ENCODE data around the gene POLR3C. TPM values are rescaled to one million over a fixed set of nuclear protein-coding genes. Genes with fewer than 3 reads are reported as not detected.
A peak's percentile ranks its signal among the peaks of the same experiment; 100 is the strongest.

POLR3C gene
- total and polyA plus RNA-seq, 10 of the 15 experiments (the other 5 are each of a cell fraction or from before 2014, with no cell fraction given) = 13.0 to 44.8 (median 34.8) TPM

- TF ChIP-seq RELB (IDR thresholded peaks at IDR 0.05; ENCODE audit: low read depth) = no peak
- no peak for TF ChIP-seq ZNF687 (IDR thresholded peaks at IDR 0.05)
- no peak for TF ChIP-seq EZH2 (IDR thresholded peaks at IDR 0.05; ENCODE audit: borderline replicate concordance, control insufficient read depth, low read depth, low read length)
- no peak for TF ChIP-seq MXI1 (IDR thresholded peaks at IDR 0.05; ENCODE audit: low read depth, low read length)
- TF ChIP-seq NRF1 (conservative IDR thresholded peaks at IDR 0.05; ENCODE audit: low read depth, low read length) = no peak
- TF ChIP-seq HDGF (IDR thresholded peaks at IDR 0.05) = no peak
- TF ChIP-seq, protein P1, sequence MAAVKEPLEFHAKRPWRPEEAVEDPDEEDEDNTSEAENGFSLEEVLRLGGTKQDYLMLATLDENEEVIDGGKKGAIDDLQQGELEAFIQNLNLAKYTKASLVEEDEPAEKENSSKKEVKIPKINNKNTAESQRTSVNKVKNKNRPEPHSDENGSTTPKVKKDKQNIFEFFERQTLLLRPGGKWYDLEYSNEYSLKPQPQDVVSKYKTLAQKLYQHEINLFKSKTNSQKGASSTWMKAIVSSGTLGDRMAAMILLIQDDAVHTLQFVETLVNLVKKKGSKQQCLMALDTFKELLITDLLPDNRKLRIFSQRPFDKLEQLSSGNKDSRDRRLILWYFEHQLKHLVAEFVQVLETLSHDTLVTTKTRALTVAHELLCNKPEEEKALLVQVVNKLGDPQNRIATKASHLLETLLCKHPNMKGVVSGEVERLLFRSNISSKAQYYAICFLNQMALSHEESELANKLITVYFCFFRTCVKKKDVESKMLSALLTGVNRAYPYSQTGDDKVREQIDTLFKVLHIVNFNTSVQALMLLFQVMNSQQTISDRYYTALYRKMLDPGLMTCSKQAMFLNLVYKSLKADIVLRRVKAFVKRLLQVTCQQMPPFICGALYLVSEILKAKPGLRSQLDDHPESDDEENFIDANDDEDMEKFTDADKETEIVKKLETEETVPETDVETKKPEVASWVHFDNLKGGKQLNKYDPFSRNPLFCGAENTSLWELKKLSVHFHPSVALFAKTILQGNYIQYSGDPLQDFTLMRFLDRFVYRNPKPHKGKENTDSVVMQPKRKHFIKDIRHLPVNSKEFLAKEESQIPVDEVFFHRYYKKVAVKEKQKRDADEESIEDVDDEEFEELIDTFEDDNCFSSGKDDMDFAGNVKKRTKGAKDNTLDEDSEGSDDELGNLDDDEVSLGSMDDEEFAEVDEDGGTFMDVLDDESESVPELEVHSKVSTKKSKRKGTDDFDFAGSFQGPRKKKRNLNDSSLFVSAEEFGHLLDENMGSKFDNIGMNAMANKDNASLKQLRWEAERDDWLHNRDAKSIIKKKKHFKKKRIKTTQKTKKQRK (IDR thresholded peaks at IDR 0.05; ENCODE audit: low read depth, low read length) = no peak
- no peak for TF ChIP-seq TAF1 (IDR thresholded peaks at IDR 0.05; ENCODE audit: borderline replicate concordance, low read depth, low read length)
- peak; percentile 55; the same call in 1 of the 2 replicates for TF ChIP-seq ZSCAN29 (IDR thresholded peaks at IDR 0.05)
- TF ChIP-seq NR2F1 (conservative IDR thresholded peaks at IDR 0.05) = no peak
- TF ChIP-seq, protein P2, sequence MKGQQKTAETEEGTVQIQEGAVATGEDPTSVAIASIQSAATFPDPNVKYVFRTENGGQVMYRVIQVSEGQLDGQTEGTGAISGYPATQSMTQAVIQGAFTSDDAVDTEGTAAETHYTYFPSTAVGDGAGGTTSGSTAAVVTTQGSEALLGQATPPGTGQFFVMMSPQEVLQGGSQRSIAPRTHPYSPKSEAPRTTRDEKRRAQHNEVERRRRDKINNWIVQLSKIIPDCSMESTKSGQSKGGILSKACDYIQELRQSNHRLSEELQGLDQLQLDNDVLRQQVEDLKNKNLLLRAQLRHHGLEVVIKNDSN (IDR thresholded peaks at IDR 0.05; ENCODE audit: borderline replicate concordance, extremely low read length, insufficient read depth, low read depth, low read length) = no peak
- TF ChIP-seq TCF7 (IDR thresholded peaks at IDR 0.05; ENCODE audit: borderline replicate concordance) = no peak
- TF ChIP-seq, protein P3, sequence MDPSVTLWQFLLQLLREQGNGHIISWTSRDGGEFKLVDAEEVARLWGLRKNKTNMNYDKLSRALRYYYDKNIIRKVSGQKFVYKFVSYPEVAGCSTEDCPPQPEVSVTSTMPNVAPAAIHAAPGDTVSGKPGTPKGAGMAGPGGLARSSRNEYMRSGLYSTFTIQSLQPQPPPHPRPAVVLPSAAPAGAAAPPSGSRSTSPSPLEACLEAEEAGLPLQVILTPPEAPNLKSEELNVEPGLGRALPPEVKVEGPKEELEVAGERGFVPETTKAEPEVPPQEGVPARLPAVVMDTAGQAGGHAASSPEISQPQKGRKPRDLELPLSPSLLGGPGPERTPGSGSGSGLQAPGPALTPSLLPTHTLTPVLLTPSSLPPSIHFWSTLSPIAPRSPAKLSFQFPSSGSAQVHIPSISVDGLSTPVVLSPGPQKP (IDR thresholded peaks at IDR 0.05; ENCODE audit: low read depth, low read length) = no peak
- TF ChIP-seq, protein P4, sequence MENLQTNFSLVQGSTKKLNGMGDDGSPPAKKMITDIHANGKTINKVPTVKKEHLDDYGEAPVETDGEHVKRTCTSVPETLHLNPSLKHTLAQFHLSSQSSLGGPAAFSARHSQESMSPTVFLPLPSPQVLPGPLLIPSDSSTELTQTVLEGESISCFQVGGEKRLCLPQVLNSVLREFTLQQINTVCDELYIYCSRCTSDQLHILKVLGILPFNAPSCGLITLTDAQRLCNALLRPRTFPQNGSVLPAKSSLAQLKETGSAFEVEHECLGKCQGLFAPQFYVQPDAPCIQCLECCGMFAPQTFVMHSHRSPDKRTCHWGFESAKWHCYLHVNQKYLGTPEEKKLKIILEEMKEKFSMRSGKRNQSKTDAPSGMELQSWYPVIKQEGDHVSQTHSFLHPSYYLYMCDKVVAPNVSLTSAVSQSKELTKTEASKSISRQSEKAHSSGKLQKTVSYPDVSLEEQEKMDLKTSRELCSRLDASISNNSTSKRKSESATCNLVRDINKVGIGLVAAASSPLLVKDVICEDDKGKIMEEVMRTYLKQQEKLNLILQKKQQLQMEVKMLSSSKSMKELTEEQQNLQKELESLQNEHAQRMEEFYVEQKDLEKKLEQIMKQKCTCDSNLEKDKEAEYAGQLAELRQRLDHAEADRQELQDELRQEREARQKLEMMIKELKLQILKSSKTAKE (IDR thresholded peaks at IDR 0.05; ENCODE audit: low read depth, poor library complexity, severe bottlenecking) = peak; percentile 47
- TF ChIP-seq RAD21 (IDR thresholded peaks at IDR 0.05; ENCODE audit: insufficient read depth, low read depth, low read length) = no peak
- TF ChIP-seq ZNF217 (IDR thresholded peaks at IDR 0.05) = peak; percentile 47; the same call in 1 of the 2 replicates
- no peak for TF ChIP-seq WRNIP1 (IDR thresholded peaks at IDR 0.05; ENCODE audit: borderline replicate concordance, low read depth, low read length)
Observed at GRCh38 chr1:145845144-145845513, 21.1 kb downstream of the POLR3C start (continued).

Measured in GM12878 (cell line).